Left cardiac atrium (tissue), 4 donors: Measurements from ENCODE around the gene MROH2A. TPM values are rescaled to one million over a fixed set of nuclear protein-coding genes. Genes with fewer than 3 reads are reported as not detected.

Source experiments
- ATAC-seq, 2 donors: fragments of 200-7000 bp; cut with Tn5 transposase; one replicate each; pipeline ENCODE4 v1.9.1; 2020; ENCODE audit warnings: mild to moderate bottlenecking in 2 of 2, moderate library complexity in 2 of 2
- DNase-seq: peaks from one replicate; pipeline ENCODE4 v3.0.0-alpha.2; 2020
- intact Hi-C, 2 donors: fragments of 100-400 bp; cut with DNase I; formaldehyde crosslinking; loops; one replicate each; pipeline versions ENCODE4 v1.14.1 to v1.15.1; 2022 to 2023
- total RNA-seq, 2 donors: library from RNA; stranded (reverse); fragmentation: NEBNext Ultra II Directional; extraction: Animal tissue kit (Norgen Biotek cat#: 25700); gene quantifications; one replicate each; pipeline ENCODE4 v1.2.1, GENCODE V29; 2021
- donor health status: DM: no; HTN: yes; CAD: no.
- donor health status: DM: no; HTN: yes; CAD: no; lungs with severe emphysema.
- donor health status: DM: yes; HTN: yes; CAD: no.
- donor health status: Dilated cardiomyopathy.

The MROH2A gene
- total RNA-seq, 2 donors from 2014 or later, result not detected

DNA sequence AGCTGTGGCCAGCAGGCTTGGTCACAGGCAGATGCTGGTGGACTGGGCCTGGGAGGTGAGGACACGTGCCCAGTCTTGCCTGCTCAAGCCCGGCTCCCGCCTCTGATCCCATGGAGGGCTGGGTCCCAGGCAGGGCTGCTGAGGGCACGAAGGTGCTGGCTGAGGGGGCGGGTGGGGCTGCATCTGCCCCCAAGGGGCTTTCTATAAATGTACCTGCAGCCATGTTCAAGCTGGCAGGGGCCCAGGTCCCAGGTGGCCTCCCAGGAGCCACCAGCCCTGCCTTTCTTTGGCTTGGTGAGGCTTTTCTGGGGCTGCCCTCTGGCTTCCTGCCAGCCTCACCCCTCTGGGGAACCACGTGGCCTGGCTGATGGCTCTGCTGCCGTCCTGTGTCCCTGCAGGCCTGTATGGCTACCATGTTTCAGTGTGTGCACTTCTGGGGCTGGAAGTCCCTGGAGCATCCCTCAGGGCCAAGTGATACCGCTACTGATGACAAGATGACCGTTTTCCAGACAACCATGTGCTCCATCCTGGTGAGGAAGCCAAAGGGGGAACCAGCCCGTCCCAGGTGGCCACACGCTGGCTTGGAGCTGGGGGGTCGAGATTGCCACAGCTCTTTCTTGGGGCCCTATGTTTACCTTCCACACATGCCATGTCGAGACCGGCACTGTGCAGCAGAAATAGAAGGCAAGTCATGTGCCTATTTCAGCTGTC lies 53.0 kb downstream of the MROH2A start:
- DNase-seq (peak; percentile 12), ATAC-seq (no peak)
- intact Hi-C loops, result no loop called here

DNA sequence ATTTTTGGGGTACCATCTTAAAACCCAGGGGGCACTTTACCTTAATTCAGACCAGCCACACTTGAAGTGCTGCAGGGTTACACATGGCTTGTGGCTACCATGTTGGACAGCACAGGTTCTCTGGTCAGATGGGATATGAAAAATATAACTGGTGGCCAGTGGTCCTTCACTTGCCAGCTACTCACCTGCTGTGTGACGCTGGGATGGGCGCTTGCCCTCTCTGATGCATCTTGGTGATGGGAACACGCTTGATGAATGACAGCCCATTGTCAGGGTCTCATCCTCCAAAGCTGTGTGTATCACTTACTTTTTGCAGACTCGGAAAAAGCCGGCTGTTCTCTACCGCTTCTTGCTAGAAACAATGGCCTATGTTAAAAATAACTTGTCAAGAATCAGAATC lies 53.7 kb downstream of the MROH2A start:
- ATAC-seq (no peak), DNase-seq (peak; percentile 1)
- intact Hi-C loops, result no loop called here

DNA sequence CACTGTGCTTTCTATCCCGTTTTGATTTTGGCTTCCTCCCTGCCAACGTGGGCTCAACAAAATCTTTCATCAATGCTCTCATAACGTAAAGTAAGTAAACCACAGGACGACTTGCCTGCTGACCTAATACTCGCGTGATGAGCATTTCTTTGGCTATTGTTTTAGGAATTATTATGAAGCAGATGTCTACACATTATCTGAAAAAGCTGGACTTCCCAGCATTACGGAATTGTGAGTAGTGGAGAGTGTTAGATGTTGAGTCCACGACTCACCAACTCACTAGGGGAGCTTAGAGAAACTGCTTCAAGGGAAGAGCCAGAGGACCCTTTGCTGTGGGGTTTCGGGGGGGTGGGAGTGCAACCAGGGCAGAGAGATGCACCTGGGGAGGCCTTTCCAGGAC lies 54.3 kb downstream of the MROH2A start:
- DNase-seq, result no peak
- ATAC-seq, result no peak
- intact Hi-C loops, result no loop called here

DNA sequence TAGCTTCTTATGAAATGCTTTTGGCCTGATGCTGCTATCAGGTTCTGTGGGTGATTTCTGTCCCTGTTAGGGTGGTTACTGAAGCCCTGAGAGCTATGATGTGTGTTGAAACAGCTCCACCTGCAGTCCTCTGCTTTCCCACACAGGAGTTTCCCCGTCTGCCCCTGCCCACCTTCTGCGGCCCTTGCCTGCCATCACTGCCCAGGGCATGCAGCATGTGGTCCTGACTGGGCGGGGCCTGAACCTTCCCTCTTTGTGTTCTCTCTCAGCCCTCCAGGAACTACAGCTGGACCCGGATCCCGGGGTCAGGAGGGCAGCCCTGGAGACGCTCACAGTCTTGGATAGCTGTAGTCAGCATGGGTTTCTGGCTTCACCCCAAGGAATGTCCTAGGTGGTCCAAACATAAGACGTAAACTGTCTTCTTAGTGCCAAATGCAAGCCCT lies 54.8 kb downstream of the MROH2A start:
- intact Hi-C loops, result no loop called here
- peak; percentile 22 for DNase-seq
- peak in 1 of 2 donors; percentile 86 for ATAC-seq

DNA sequence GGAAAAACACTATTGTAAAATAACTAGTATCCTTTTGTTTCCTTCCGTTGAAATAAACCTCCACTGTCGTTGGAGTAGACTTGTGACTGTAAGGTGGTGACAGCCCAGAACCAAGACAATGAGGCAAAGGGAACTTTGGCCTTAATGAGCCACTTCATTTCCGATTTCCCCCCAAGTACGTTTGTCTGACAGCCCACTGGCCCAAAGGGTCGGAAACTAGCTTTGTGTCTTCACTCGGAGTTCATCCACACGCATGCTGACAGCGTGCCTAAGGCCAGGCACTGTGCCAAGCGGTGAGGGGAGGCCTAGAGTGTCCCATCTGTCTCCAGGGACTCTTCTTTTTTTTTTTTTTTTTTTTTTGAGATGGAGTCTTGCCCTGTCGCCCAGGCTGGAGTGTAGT lies 55.2 kb downstream of the MROH2A start:
- peak in 1 of 2 donors; percentile 69 for ATAC-seq
- intact Hi-C loops, result no loop called here
- peak; percentile 24 for DNase-seq

DNA sequence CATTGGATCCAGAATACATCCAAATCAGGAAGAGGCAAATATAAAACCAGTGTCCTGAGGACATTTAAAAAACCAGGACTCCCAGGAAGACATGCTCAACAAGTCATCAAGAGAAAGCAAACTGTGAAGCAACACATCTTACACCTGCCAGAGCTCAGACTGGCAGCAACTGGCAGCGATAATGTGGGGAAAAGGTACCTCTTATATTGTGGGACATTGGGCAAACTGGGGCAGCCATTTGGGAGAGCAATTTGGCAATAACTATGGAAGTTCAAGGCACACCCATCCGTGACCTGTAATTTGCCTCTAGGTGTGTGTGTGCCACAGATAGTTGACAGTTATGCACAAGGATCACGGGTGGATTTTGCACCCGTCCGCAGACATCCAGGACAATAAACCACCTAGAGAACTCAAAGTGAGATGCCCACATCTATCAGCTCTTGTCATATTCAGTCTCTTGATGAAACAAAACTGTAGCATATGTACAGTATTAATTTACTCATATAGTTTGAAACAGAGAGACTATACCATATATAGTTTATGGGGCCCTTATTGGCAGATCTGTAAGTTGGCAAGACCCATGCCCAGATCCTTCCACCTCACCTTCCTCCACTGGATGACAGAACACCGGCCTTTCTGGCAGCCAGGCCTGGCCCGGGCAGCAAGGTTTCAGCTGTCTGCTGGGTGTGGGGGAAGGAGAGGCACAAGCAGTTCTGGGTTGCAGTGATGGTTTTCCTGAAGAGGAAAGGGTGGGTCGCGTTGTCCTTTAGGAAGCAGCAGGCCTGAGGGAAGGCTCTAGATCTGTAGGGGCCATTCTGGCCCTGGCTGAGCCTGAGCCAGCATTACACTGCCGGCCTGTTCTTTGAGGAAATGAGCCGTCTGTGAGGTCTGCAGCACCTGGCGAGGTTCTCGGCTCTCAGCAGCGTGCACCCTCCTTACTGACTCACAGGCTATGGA lies 57.4 kb downstream of the MROH2A start:
- ATAC-seq (no peak), DNase-seq (no peak)
- intact Hi-C loops, result no loop called here

DNA sequence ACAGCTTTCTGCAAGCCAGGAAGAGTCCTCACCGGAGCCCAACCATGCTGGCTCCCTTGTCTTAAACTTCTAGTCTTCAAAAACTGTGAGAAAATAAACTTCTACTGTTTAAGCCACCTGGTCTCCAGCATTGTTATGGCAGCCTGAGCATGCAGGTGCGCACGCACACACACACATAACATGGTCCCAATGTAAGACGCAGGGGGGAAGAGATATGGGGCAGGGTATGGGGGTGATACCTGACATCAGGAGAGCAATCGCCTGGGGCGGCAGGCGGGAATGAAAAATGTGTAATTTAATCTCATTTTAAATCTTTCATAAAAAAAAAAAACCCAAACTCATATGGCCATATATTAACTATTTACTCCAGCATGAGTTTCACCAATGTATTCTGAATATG lies 58.2 kb downstream of the MROH2A start:
- DNase-seq, result no peak
- intact Hi-C loops, result no loop called here
- no peak for ATAC-seq

DNA sequence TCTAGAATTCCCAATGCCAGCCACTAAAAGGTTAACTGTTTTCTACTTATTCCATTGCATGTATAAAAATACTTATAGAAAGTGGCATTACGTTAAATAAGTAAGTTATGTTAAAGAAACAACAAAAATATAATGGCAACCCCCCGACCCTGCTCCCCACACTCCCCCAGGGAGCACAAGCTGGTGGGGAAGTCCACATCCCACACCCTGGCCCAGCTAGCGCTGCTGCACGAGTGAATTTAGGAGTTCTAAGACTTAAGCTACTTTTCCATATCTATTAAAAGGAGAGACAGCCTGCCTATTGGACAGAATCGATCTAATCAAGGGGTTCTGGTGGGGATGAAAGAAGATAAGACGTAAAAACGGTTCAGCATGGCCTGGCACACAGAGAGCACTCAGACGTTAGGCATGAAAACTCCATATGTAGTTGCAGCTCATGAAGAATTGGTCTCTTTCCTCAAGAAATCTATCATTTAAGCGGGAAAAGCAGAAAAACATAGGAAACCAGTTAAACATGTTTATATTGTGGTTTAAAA lies 59.6 kb downstream of the MROH2A start:
- DNase-seq (no peak), ATAC-seq (no peak)
- intact Hi-C loops, result no loop called here

DNA sequence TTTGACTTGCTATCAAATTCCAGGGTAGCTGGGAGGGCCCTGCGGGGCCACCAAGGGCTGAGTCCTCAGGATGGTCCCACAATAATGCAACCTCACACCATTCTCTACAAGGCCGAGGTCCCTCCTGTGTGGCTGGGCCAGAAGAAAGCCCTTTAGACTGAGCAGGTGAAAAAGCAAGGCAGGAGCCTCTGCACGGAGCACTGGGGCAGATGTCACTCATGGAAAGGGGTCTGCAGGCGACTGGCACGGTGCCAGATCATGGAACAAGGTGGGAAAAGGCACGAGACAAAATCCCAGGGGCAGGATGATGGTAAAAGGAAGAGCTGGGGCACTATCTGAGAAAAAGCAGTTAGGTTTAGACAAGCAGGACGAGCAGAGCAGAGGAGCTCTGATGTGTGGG lies 60.1 kb downstream of the MROH2A start:
- DNase-seq (no peak), ATAC-seq (no peak)
- intact Hi-C loops, result no loop called here

DNA sequence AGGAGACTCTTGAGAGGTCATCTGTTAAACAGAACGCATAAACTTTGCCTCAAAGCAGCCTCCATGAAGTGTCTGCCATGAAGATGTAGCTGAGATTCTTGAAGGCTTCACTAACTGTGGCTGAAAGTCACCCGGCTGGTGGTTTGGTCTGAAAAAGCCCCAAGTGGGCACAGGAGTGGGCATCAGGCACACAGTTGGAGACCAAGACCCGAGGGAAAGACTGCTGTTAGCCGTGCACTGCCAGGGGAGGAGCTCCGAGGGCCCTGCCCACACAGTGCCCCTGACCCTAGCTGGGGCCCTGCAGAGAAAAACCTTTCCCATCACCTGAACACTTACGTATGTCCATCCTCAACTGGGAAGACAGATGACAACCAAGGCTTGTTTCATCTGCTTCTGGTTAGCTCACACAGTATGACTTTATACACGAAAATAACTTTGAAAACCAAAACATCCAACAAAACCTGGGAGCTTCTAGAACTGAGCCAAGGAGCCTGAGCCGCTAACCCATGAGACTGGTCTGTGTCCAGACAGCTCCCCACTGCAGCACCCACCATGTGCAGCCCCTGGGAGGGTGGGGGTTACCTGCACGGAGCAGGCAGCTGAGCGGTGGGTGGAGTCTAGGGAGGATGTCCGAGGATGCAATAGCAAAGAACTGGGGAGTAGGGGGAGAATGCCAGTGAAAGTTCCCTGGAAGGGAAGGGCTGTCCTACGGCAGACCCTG lies 60.8 kb downstream of the MROH2A start:
- no peak for ATAC-seq
- intact Hi-C loops, result no loop called here
- DNase-seq, result no peak

DNA sequence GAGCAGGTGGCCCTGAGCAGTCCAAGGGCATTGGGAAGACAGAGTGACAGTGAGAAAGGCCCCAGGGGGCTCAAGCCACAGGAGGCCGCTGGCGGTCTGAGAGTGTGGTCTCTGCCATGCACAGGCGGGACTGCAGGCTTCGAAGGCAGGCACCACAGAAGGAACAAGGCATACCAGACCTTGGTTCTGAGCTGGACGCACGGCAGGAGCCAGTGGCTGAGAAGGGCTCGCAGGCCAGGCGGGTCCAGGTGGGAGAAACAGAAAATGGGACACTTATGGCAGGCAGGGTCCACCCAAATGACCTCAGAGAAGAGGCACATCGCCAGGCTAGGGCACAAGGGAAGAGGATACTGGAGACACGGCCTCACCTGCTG lies 61.3 kb downstream of the MROH2A start:
- intact Hi-C loops, result no loop called here
- DNase-seq (no peak), ATAC-seq (no peak)

DNA sequence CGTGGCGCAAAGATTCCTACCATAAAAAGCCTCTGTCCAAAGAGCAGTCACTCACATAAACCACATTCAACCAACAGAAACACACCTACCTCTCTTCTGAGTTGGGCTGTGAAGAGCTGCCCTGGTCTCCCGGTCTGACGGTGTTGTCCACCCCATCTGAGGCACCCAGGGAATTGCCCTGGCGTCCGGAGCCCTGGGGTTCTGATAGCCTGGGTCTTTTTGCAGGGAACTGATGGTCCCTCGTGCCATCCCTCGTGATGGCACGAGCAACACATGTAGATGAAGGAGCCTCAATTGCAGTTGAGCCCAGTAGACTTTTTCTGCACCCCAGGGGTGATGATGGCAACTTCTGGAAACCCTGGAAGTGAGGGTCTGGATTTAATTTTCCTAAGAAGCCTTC lies 62.4 kb downstream of the MROH2A start:
- intact Hi-C loops, result no loop called here
- no peak for ATAC-seq

DNA sequence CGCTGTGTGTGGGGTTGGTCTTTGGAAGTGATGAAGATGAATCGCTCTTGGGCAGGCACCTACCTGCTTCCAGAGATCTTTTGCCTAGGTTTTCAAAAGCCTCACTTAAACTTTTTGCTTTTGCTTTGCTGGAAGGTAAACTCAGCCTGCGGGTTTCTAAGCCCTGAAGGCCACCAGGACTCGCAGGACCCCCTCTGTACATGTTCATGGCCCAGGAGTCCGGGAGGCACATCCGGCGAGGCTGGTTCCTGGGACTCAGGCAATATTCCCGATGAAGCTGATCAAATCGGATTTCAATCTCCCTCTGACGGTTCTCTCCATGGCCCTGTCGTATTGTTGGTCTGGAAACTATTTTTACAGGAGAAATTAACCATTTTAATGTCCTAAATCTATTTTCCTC lies 63.1 kb downstream of the MROH2A start:
- intact Hi-C loops, result no loop called here
- DNase-seq (no peak), ATAC-seq (no peak)

More for the DNA sequence above, 62.4 kb downstream of the MROH2A start:
- DNase-seq, result no peak

DNA sequence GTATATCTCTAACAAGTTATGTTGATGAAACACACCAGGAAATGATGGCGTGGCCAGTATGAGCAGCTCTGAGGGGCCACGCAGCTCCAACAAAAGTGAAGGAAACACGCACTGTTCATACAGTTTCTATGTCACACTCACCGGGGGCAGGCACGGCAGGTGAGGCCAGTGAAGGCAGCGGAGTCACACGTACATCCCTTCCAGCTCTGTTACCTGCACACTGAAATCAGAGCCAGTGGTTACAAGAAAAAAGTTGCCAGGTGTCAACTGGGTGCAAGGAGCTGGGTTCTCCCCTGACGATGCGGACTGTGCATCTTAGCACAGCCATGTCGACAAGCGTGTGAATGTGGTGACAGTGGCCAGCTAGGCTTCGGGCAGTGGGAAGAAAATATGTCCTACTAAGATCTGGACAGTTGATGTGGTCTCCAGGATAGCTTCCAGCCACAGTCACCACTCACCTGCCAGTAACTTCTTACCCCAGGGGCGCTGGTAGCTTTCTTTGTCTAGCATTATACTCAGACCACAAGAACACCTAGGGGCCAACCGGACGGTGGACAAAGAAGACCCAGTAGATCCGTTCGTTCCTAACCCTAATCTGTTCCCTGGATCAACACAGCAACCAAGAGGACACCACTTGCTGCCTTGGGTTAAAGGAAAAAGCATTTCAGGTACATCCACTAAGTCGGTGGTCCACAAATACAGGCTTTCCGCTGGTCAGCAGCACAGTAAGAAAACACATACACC lies 66.1 kb downstream of the MROH2A start:
- DNase-seq, result no peak
- intact Hi-C loops, result no loop called here

DNA sequence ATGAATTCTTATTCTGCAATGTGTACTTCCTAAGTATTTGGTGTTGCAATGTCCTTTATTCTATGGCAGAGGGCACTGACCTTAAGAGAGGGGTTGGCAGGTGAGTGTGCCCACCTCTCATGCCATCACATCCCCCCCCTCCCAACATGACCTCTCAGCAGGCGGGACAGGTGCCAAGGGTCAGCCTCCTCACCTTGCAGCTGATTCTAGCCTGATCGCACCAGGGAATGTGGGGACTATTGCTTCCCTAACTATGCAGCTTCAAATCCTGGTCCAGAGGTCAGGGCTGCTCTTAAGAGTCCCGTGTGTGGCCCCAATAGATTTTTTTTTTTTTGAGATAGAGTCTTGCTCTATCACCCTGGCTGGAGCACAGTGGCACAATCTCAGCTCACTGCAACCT lies 66.7 kb downstream of the MROH2A start:
- DNase-seq (no peak), ATAC-seq (no peak)
- intact Hi-C loops, result no loop called here

More for the DNA sequence above, 66.1 kb downstream of the MROH2A start:
- ATAC-seq, result no peak

DNA sequence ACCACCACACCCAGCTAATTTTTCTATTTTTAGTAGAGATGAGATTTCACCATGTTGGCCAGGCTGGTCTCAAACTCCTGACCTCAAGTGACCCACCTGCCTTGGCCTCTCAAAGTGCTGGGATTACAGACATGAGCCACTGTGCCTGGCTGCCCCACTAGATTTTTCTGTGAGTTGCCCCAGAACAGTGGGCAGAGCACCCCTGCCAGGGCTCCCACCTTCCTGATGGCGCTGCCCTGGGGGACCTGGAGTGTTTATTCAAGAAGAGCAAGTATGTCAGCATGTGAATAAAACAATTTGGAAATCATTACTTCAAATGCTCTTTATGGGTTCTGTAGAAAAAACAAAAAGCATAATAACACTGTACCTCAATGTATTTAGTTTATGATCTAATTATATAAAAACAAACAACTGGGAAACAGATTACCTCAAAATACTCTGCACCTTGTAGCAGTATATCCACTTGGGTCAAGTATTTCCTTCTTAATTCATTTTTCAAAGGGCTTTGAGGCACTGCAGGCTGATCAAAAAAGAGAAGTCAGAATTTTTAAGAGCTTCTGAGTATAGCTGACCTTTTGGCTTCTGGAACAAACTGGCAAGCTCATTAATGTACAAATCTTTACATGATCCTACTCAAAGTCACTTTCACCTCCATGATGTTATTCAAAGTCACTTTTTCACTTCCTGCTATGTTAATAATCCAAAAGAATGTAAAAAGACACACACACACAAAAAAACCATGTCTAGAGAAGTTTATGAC lies 67.4 kb downstream of the MROH2A start:
- DNase-seq, result no peak
- no peak for ATAC-seq
- intact Hi-C loops, result no loop called here

DNA sequence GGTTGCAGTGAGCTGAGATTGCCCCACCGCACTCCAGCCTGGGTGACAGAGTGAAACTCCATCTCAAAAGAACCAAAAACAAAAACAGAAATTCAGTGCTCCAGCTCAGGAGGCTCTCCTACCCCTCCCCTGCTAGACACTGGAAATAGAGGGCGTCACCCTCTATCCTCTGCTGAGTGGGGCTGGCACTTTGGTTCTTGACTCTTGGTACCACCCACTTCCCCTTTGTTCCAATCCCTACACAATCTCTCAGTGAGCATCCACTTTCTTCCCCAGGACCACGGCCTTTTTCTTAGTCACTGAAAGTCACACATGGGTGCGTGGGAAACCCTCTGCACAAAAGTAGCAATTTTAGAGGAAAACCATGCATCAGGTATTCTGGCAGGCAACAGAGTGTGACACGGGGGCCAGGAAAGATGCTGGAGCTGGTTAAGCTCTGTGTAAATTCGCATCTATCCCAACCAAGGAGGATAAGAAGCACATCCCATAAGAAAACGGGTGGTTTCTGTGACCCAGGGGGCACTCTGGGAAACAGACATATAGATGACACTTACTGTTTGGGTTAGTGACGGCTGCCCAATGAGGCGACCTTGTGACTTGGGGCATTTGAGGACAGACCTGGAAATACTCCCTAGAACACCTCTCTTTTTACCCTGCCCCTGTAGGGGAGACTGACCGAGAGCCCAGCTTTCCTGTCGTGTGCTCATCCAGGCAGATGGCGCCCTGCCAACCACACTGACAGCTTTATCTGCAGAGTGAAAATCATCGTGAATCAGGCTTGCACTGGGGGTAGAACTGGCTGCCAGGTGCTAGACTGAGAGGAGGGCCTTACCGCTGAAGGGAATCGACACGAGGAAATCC lies 68.5 kb downstream of the MROH2A start:
- intact Hi-C loops, result no loop called here
- peak in 1 of 2 donors; percentile 63 for ATAC-seq
- no peak for DNase-seq
